Natural killer cell (primary cell): ENCODE data around the gene MFSD1. TPM values are rescaled to one million over a fixed set of nuclear protein-coding genes. Genes with fewer than 3 reads are reported as not detected.

Experiments used
- ATAC-seq, 3 donors: fragments of 150-1000 bp in 2 of 3; fragments of 200-7000 bp in 1 of 3; cut with Tn5 transposase; 1 replicate in 1 of 3; 2 replicates in 2 of 3; pipeline ENCODE4 v1.10.0; 2021; ENCODE audit warnings: mild to moderate bottlenecking in 2 of 3, moderate library complexity in 2 of 3
- DNase-seq, 2 donors: peaks; one replicate each; pipeline versions ENCODE4 v3.0.0 to v3.0.0-alpha.2; 2013 to 2021; ENCODE audit warnings: mixed read lengths in 1 of 2
- H3K27ac ChIP-seq: one replicate; pipeline ENCODE4 v1.5.1; 2013; ENCODE audit warnings: mild to moderate bottlenecking, low read length
- H3K27me3 ChIP-seq: one replicate; pipeline ENCODE4 v1.6.1; 2013; ENCODE audit warnings: low read length; ENCODE audit not compliant: control insufficient read depth, insufficient read depth
- H3K36me3 ChIP-seq: one replicate; pipeline ENCODE4 v1.6.1; 2013; ENCODE audit warnings: low read length; ENCODE audit not compliant: control insufficient read depth, insufficient read depth
- H3K4me1 ChIP-seq: one replicate; pipeline ENCODE4 v1.6.1; 2013; ENCODE audit warnings: low read length; ENCODE audit not compliant: control insufficient read depth, insufficient read depth
- H3K4me3 ChIP-seq: one replicate; pipeline ENCODE4 v1.5.1; 2013; ENCODE audit warnings: low read length
- H3K9me3 ChIP-seq: one replicate; pipeline ENCODE4 v1.6.1; 2013; ENCODE audit warnings: low read length; ENCODE audit not compliant: control insufficient read depth, insufficient read depth
- H3K27ac Mint-ChIP-seq, 2 donors: one replicate each; pipeline ENCODE4 v1.8.0; 2022; ENCODE audit warnings: mild to moderate bottlenecking in 2 of 2, mixed read lengths in 2 of 2, moderate library complexity in 1 of 2
- H3K27me3 Mint-ChIP-seq, 2 donors: one replicate each; pipeline ENCODE4 v1.8.0; 2022; ENCODE audit warnings: low read depth in 2 of 2, mixed read lengths in 2 of 2
- H3K36me3 Mint-ChIP-seq: one replicate; pipeline ENCODE4 v1.8.0; 2022; ENCODE audit warnings: mixed read lengths
- H3K4me1 Mint-ChIP-seq, 2 donors: one replicate each; pipeline ENCODE4 v1.8.0; 2022; ENCODE audit warnings: mixed read lengths in 2 of 2
- H3K4me3 Mint-ChIP-seq: one replicate; pipeline ENCODE4 v1.8.0; 2022; ENCODE audit warnings: mild to moderate bottlenecking, moderate library complexity, mixed read lengths
- H3K9me3 Mint-ChIP-seq, 2 donors: one replicate each; pipeline ENCODE4 v1.8.0; 2022; ENCODE audit warnings: mixed read lengths in 2 of 2
- CTCF ChIP-seq: fragments of 200-600 bp; IDR thresholded peaks from one replicate; pipeline ENCODE4 v1.8.0; 2022; ENCODE audit warnings: antibody characterized with exemption
- WGBS: methylation state at CpG from one replicate; pipeline ENCODE4 v1.1.7; 2013; ENCODE audit warnings: missing lambda C conversion rate; ENCODE audit not compliant: insufficient coverage; 5-methylcytosine and 5-hydroxymethylcytosine counted together
- intact Hi-C: fragments of 100-400 bp; cut with micrococcal nuclease; formaldehyde crosslinking; loops from one replicate; pipeline ENCODE4 v1.14.2; 2022
- total RNA-seq, 4 donors: library from RNA; stranded (reverse); fragments of 120-200 nt in 1 of 4; gene quantifications; one replicate each; pipeline versions ENCODE4 v1.2.3 to v1.2.4, GENCODE V29; 2013 to 2022

Gene MFSD1
- total RNA-seq, 3 donors from 2014 or later (not counting 1 experiment from before 2014, with no cell fraction given), result 27.3 to 37.3 (median 33.6) TPM

- no peaks in the 10 kb centered on the region for H3K27me3 Mint-ChIP-seq
- Histone ChIP-seq H3K9me3 (no peaks in the 10 kb centered on the region), H3K27ac (no peak overlapping the region), H3K4me3 (no peak overlapping the region), H3K4me1 (no peaks in the 10 kb centered on the region), H3K36me3 (no peaks in the 10 kb centered on the region), H3K27me3 (no peaks in the 10 kb centered on the region)
- no peak for ATAC-seq
- 97% methylated on average over 3 of the region's 3 CpGs for WGBS
- TF ChIP-seq CTCF, result no peak
- no peaks in the 10 kb centered on the region for H3K4me1 Mint-ChIP-seq
- intact Hi-C loops, result no loop called here
- H3K9me3 Mint-ChIP-seq, result no peaks in the 10 kb centered on the region
- H3K4me3 Mint-ChIP-seq, result no peak overlapping the region
- no peak for DNase-seq
- no peaks in the 10 kb centered on the region for H3K36me3 Mint-ChIP-seq
- H3K27ac Mint-ChIP-seq, result no peak overlapping the region
Observed at GRCh38 chr3:158777161-158777873, 24.5 kb upstream of the MFSD1 start.

GRCh38 chr3:158780766-158781165, 21.1 kb upstream of the MFSD1 start:
- no peak overlapping the region for H3K4me3 Mint-ChIP-seq
- no peaks in the 10 kb centered on the region for H3K4me1 ChIP-seq
- DNase-seq, result no peak
- no peak overlapping the region for H3K27ac ChIP-seq
- H3K36me3 ChIP-seq, result no peaks in the 10 kb centered on the region
- H3K36me3 Mint-ChIP-seq, result no peaks in the 10 kb centered on the region
- H3K27me3 Mint-ChIP-seq, result no peaks in the 10 kb centered on the region
- WGBS, result no CpG with 5 or more reads among the region's 1 CpG
- H3K27ac Mint-ChIP-seq, result no peak overlapping the region
- H3K9me3 Mint-ChIP-seq, result no peaks in the 10 kb centered on the region
- ATAC-seq, result no peak
- no peaks in the 10 kb centered on the region for H3K4me1 Mint-ChIP-seq
- intact Hi-C loops, result no loop called here
- no peak for TF ChIP-seq CTCF
- H3K27me3 ChIP-seq, result no peaks in the 10 kb centered on the region
- H3K4me3 ChIP-seq, result no peak overlapping the region
- H3K9me3 ChIP-seq, result no peaks in the 10 kb centered on the region

- no peaks in the 10 kb centered on the region for H3K36me3 ChIP-seq
- WGBS, result 86% methylated on average over 2 of the region's 2 CpGs
- Mint-ChIP-seq H3K27ac (no peak overlapping the region), H3K36me3 (no peaks in the 10 kb centered on the region), H3K4me1 (no peaks in the 10 kb centered on the region), H3K9me3 (no peaks in the 10 kb centered on the region), H3K27me3 (no peaks in the 10 kb centered on the region), H3K4me3 (no peak overlapping the region)
- no peaks in the 10 kb centered on the region for H3K9me3 ChIP-seq
- no peak overlapping the region for H3K27ac ChIP-seq
- H3K4me3 ChIP-seq, result no peak overlapping the region
- no peak for TF ChIP-seq CTCF
- ATAC-seq, result no peak
- DNase-seq, result no peak
- no peaks in the 10 kb centered on the region for H3K4me1 ChIP-seq
- no peaks in the 10 kb centered on the region for H3K27me3 ChIP-seq
- intact Hi-C loops, result no loop called here
Observed at GRCh38 chr3:158781191-158781590, 20.7 kb upstream of the MFSD1 start.

- Histone ChIP-seq H3K4me3 (no peak overlapping the region), H3K27ac (no peak overlapping the region), H3K27me3 (no peaks in the 10 kb centered on the region), H3K4me1 (no peaks in the 10 kb centered on the region), H3K9me3 (no peaks in the 10 kb centered on the region), H3K36me3 (no peaks in the 10 kb centered on the region)
- H3K4me1 Mint-ChIP-seq, result no peaks in the 10 kb centered on the region
- 85% methylated on average over 1 of the region's 1 CpG for WGBS
- TF ChIP-seq CTCF, result no peak
- intact Hi-C loops, result no loop called here
- H3K4me3 Mint-ChIP-seq, result no peak overlapping the region
- H3K36me3 Mint-ChIP-seq, result no peaks in the 10 kb centered on the region
- DNase-seq (no peak), ATAC-seq (no peak)
- H3K27me3 Mint-ChIP-seq, result no peaks in the 10 kb centered on the region
- H3K9me3 Mint-ChIP-seq, result no peaks in the 10 kb centered on the region
- H3K27ac Mint-ChIP-seq, result no peak overlapping the region
Observed at GRCh38 chr3:158781849-158782248, 20.0 kb upstream of the MFSD1 start.
